Measurements from ENCODE around the gene MMP20.

- TF ChIP-seq ZNF791 (tag by site-specific recombination; IDR thresholded peaks at IDR 0.05) (no peak), ZEB2 (tag by site-specific recombination; IDR thresholded peaks at IDR 0.05) (no peak), ZNF140 (tag by site-specific recombination; IDR thresholded peaks at IDR 0.05) (no peak), CTCF (tag by site-specific recombination; IDR thresholded peaks at IDR 0.05) (no peak)
Measured at GRCh38 chr11:102528618-102529017, 96.5 kb downstream of the MMP20 start.

All from HEK293 (cell line).